Activated naive CD8-positive, alpha-beta T cell (primary cell): ENCODE results near the gene PCSK5.
A peak's percentile ranks its signal among the peaks of the same experiment; 100 is the strongest.

Experiments used
- H3K27ac Mint-ChIP-seq: one replicate; pipeline ENCODE4 v1.8.0; 2021; ENCODE audit warnings: mixed read lengths
- H3K27me3 Mint-ChIP-seq: one replicate; pipeline ENCODE4 v1.8.0; 2021; ENCODE audit warnings: mixed read lengths
- H3K36me3 Mint-ChIP-seq: one replicate; pipeline ENCODE4 v1.8.0; 2021; ENCODE audit warnings: mixed read lengths
- H3K4me1 Mint-ChIP-seq: one replicate; pipeline ENCODE4 v1.8.0; 2021; ENCODE audit warnings: low read depth, mixed read lengths
- H3K4me3 Mint-ChIP-seq: one replicate; pipeline ENCODE4 v1.8.0; 2021; ENCODE audit warnings: mild to moderate bottlenecking, mixed read lengths
- H3K9me3 Mint-ChIP-seq: one replicate; pipeline ENCODE4 v1.8.0; 2021; ENCODE audit warnings: low read depth, mixed read lengths

Gene PCSK5

GRCh38 chr9:75873712-75874111 lies 16.8 kb upstream of the PCSK5 start:
- peaks cover 21% of the 10 kb centered on the region for H3K4me1 Mint-ChIP-seq
- no peaks in the 10 kb centered on the region for H3K27me3 Mint-ChIP-seq
- H3K36me3 Mint-ChIP-seq = no peaks in the 10 kb centered on the region
- no peaks in the 10 kb centered on the region for H3K9me3 Mint-ChIP-seq
- H3K4me3 Mint-ChIP-seq = no peak overlapping the region
- no peak overlapping the region for H3K27ac Mint-ChIP-seq

GRCh38 chr9:75876999-75877640 lies 13.4 kb upstream of the PCSK5 start:
- Mint-ChIP-seq H3K4me1 (no peaks in the 10 kb centered on the region), H3K27ac (no peak overlapping the region), H3K36me3 (no peaks in the 10 kb centered on the region), H3K4me3 (no peak overlapping the region), H3K27me3 (no peaks in the 10 kb centered on the region), H3K9me3 (no peaks in the 10 kb centered on the region)

- Mint-ChIP-seq H3K4me3 (no peak overlapping the region), H3K9me3 (no peaks in the 10 kb centered on the region), H3K27me3 (no peaks in the 10 kb centered on the region), H3K4me1 (no peaks in the 10 kb centered on the region), H3K27ac (no peak overlapping the region), H3K36me3 (no peaks in the 10 kb centered on the region)
These were observed 12.0 kb upstream of the PCSK5 start for GRCh38 chr9:75878488-75878860.

DNA sequence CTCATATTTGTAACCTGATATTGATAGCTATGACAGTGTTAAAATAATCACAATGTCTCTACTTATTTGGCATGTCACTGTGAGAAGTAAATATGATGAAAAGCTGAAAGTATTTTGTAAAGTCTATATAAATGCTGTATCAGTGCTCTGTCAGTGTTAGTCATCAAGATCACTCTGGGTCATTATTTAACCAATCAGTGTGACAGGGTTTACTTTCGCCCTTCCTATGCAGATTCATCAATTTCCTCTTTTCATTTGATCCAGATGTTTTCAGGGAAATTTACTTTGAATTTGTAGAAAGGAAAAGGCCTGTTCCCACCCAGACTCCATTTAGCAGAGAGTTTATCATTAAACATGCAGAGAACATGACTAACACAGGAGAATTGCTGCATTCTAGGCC lies 9.9 kb upstream of the PCSK5 start:
- Mint-ChIP-seq H3K27ac (no peak overlapping the region), H3K36me3 (no peaks in the 10 kb centered on the region), H3K9me3 (no peaks in the 10 kb centered on the region), H3K27me3 (no peaks in the 10 kb centered on the region), H3K4me3 (no peak overlapping the region), H3K4me1 (no peaks in the 10 kb centered on the region)

DNA sequence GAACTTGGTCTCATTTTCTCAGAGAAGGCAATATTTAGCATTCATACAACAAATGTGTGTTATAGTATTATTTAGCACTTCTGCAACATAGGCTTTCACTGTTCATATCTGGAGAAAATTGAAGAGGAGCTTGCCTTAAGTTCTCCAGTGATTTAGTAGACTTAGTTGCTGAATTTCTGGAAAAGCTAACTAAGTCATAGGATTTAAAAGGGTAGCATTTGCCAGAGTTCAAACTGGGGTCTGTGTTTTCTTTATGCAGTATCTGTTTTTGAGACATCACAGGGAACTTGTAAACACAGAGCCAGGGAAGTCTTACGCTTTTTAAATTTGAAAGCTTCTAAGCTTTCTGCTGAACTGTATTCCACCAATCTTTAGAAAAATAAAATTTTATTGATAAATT lies 8.7 kb upstream of the PCSK5 start:
- Mint-ChIP-seq H3K4me1 (no peaks in the 10 kb centered on the region), H3K4me3 (no peak overlapping the region), H3K9me3 (no peaks in the 10 kb centered on the region), H3K27ac (no peak overlapping the region), H3K36me3 (no peaks in the 10 kb centered on the region), H3K27me3 (no peaks in the 10 kb centered on the region)

- Mint-ChIP-seq H3K4me3 (no peak overlapping the region), H3K36me3 (no peaks in the 10 kb centered on the region), H3K4me1 (peaks cover 15% of the 10 kb centered on the region), H3K27ac (no peak overlapping the region), H3K9me3 (no peaks in the 10 kb centered on the region), H3K27me3 (no peaks in the 10 kb centered on the region)
These were observed 4.8 kb upstream of the PCSK5 start for GRCh38 chr9:75885652-75886051.

GRCh38 chr9:75889577-75889976 lies 896 bp upstream of the PCSK5 start:
- Mint-ChIP-seq H3K4me1 (peaks cover 41% of the 10 kb centered on the region), H3K27me3 (no peaks in the 10 kb centered on the region)

DNA sequence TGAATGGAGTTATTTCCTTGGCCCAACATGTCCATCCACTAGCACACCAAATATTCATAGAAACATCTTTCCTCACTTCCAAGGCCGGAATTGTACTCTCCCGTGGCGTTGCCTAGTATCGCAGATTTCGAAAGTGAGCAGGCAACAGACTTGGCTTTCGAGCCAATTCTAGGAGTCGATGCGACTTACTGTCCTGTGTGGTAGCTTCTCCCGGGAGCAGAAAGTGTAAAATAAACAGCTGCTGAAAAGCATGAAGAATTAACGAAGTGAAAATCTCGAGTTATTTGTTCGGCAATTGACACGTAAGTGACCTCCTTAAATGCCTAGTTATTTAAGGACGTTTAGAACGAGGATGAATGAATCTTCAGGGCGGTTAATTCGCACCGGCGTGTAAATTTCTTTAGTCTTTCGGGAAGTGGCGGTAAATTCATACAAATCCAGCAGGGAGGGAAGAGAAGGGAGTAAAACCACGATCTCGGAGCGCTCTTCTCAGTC lies 449 bp upstream of the PCSK5 start:
- H3K36me3 Mint-ChIP-seq = no peaks in the 10 kb centered on the region
- peak overlapping the region; percentile 77 for H3K27ac Mint-ChIP-seq
- no peaks in the 10 kb centered on the region for H3K27me3 Mint-ChIP-seq
- peaks cover 46% of the 10 kb centered on the region for H3K4me1 Mint-ChIP-seq
- H3K9me3 Mint-ChIP-seq = no peaks in the 10 kb centered on the region
- H3K4me3 Mint-ChIP-seq = peak overlapping the region; percentile 96

More at GRCh38 chr9:75889577-75889976, 896 bp upstream of the PCSK5 start:
- peak overlapping the region; percentile 77 for H3K27ac Mint-ChIP-seq
- no peaks in the 10 kb centered on the region for H3K9me3 Mint-ChIP-seq
- no peaks in the 10 kb centered on the region for H3K36me3 Mint-ChIP-seq
- peak overlapping the region; percentile 96 for H3K4me3 Mint-ChIP-seq

DNA sequence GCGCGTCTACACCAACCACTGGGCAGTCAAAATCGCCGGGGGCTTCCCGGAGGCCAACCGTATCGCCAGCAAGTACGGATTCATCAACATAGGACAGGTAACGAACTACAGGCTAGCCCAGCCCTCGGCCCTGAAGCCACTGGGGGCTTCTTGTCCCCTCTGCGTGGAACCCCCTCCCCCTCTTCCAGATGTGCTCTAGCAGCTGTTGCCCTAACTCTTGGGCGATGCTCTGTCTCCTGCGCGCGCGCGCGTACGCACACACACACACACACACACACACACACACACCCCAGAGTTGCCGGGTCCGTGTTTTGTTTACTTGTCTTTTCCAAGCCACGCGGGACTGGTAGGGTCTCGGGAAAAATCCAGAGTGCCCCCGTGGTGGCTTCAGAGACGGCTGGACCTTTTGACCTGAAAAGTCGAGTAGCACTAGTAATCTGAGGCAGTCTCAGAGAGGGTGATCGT lies 836 bp downstream of the PCSK5 start:
- H3K27ac Mint-ChIP-seq = peak overlapping the region; percentile 41
- no peaks in the 10 kb centered on the region for H3K27me3 Mint-ChIP-seq
- no peaks in the 10 kb centered on the region for H3K36me3 Mint-ChIP-seq
- peak overlapping the region; percentile 94 for H3K4me3 Mint-ChIP-seq
- H3K4me1 Mint-ChIP-seq = peaks cover 56% of the 10 kb centered on the region
- no peaks in the 10 kb centered on the region for H3K9me3 Mint-ChIP-seq

DNA sequence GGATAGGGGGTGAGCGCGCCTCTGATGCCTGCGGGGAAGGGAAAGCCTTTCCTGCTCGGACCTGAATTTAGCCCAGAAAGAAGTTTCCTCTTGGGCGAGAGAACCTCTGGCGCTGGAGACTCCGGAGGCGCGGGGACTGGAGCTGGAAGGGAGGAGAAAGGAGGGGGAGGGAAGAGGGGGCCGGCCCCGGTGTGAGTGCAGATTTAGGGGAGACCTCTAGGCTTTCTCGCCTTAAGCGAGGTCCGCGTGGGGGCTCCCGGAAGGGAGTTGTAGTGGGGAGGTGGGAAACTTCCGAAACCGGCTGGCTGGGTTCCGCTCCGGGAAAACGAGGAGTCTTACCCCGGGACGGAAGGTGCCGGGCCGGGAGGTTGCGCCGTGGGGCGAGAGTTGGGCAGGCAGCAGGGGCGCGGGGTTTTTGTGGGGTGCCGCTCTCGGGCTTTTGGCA lies 1.3 kb downstream of the PCSK5 start:
- no peaks in the 10 kb centered on the region for H3K9me3 Mint-ChIP-seq
- no peaks in the 10 kb centered on the region for H3K27me3 Mint-ChIP-seq
- peak overlapping the region; percentile 94 for H3K4me3 Mint-ChIP-seq
- peak overlapping the region; percentile 41 for H3K27ac Mint-ChIP-seq
- H3K4me1 Mint-ChIP-seq = peaks cover 59% of the 10 kb centered on the region
- no peaks in the 10 kb centered on the region for H3K36me3 Mint-ChIP-seq

GRCh38 chr9:75892216-75892911 lies 1.9 kb downstream of the PCSK5 start:
- Mint-ChIP-seq H3K4me1 (peaks cover 63% of the 10 kb centered on the region), H3K36me3 (no peaks in the 10 kb centered on the region), H3K9me3 (no peaks in the 10 kb centered on the region), H3K4me3 (peak overlapping the region; percentile 94), H3K27me3 (no peaks in the 10 kb centered on the region), H3K27ac (no peak overlapping the region)

DNA sequence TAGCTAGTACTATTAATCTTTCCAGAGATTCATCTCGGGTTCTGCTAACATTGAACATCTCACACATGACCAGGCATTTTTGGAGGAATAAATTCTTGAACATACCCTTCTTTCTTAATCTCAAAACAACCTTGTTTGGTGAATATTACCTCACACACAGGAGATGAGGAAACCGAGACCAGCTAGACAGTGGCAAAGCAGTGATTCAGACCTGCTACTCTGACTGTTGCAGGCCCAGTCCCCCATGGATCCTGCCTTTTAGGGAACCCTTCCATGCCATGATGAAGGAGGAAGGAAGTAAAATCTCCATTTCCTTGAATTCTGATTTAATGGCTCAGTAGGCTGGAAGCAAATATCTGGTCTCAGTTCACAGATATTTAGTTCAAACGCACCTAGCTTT lies 2.6 kb downstream of the PCSK5 start:
- Mint-ChIP-seq H3K27ac (no peak overlapping the region), H3K9me3 (no peaks in the 10 kb centered on the region), H3K36me3 (no peaks in the 10 kb centered on the region), H3K27me3 (no peaks in the 10 kb centered on the region), H3K4me1 (peaks cover 64% of the 10 kb centered on the region), H3K4me3 (peak overlapping the region; percentile 94)

- Mint-ChIP-seq H3K9me3 (no peaks in the 10 kb centered on the region), H3K4me3 (peak overlapping the region; percentile 4), H3K36me3 (peaks cover 3% of the 10 kb centered on the region), H3K4me1 (peaks cover 68% of the 10 kb centered on the region), H3K27ac (no peak overlapping the region), H3K27me3 (no peaks in the 10 kb centered on the region)
These were observed 4.1 kb downstream of the PCSK5 start for GRCh38 chr9:75894566-75894965.

DNA sequence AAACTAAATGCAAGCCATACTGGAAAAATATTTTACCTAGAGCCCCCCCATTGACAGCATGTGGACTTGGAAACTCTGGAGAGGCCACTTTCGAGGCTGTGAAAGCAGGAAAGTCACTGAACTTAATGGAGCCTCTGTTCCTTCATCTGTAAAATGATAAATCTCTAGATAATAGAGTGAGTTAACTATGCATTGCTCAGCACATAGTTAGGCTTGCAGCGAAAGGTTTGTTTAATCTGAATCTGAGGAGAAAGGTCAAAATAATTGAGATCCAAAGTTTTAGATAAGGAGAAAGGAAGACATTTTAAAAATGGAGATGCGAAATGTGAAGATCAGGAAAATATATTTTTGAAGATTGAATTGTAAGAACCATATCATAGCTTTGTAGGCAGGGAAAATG lies 4.6 kb downstream of the PCSK5 start:
- peaks cover 64% of the 10 kb centered on the region for H3K4me1 Mint-ChIP-seq
- no peaks in the 10 kb centered on the region for H3K9me3 Mint-ChIP-seq
- no peak overlapping the region for H3K4me3 Mint-ChIP-seq
- no peak overlapping the region for H3K27ac Mint-ChIP-seq
- H3K27me3 Mint-ChIP-seq = no peaks in the 10 kb centered on the region
- H3K36me3 Mint-ChIP-seq = peaks cover 4% of the 10 kb centered on the region

DNA sequence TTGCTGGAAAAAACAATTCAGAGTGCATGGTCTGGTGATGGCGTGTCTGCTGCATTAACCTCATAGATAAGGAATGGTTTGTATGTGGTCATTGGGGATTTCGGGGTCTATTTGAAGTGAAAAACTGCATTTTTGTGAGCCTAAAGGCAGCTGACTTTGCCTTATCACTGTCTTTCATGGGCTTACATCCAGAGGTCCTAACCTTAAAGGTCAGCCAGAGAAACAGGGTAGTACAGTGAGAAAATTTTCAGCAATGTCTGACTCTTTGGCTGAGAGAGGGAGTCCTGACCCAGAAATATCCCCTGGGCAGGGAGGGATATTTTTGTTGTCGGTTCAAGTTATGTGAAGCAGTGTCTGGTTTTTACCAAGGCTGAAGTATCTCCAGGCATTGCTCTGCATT lies 5.7 kb downstream of the PCSK5 start:
- no peak overlapping the region for H3K27ac Mint-ChIP-seq
- no peak overlapping the region for H3K4me3 Mint-ChIP-seq
- H3K36me3 Mint-ChIP-seq = peaks cover 10% of the 10 kb centered on the region
- peaks cover 3% of the 10 kb centered on the region for H3K9me3 Mint-ChIP-seq
- H3K27me3 Mint-ChIP-seq = no peaks in the 10 kb centered on the region
- peaks cover 63% of the 10 kb centered on the region for H3K4me1 Mint-ChIP-seq
